Spleen (tissue), 7 donors: ENCODE results near the gene FAM180B.

Experiments used
- CTCF ChIP-seq, 11 experiments: fragments of 200-600 bp in 7 of 11; fragments of 450-650 bp in 4 of 11; sonication (generic) in 4 of 11; IDR thresholded peaks in 8 of 11; conservative IDR thresholded peaks in 3 of 11; 1 replicate in 7 of 11; 2 replicates in 4 of 11; pipeline versions ENCODE4 v1.4.0 to v1.8.0; 2016 to 2021; ENCODE audit warnings: antibody characterized with exemption in 11 of 11, inconsistent platforms in 4 of 11, mild to moderate bottlenecking in 1 of 11
- POLR2A ChIP-seq, 3 donors: fragments of 450-650 bp; IDR thresholded peaks; one replicate each; pipeline ENCODE4 v1.5.1; 2017; ENCODE audit warnings: antibody characterized with exemption in 3 of 3, mild to moderate bottlenecking in 1 of 3
- POLR2AphosphoS5 ChIP-seq, 3 donors: sonication (generic); formaldehyde crosslinking; IDR thresholded peaks; one replicate each; pipeline ENCODE4 v1.5.1; 2017; ENCODE audit warnings: antibody characterized with exemption in 3 of 3
- donor health status: DM: no; HTN: no; CAD: no; lungs with moderate emphysema.
- donor health status: DM: no; HTN: no; CAD: no.
- donor health status: DM: no; HTN: no; CAD: no.

GRCh38 chr11:47536915-47537314 lies 49.6 kb upstream of the FAM180B start:
- no peak for TF ChIP-seq CTCF (IDR thresholded peaks at IDR 0.05 in 8 of 11, conservative IDR thresholded peaks at IDR 0.05 in 3 of 11)
- no peak for TF ChIP-seq POLR2A (IDR thresholded peaks at IDR 0.05)
- no peak for TF ChIP-seq POLR2AphosphoS5 (IDR thresholded peaks at IDR 0.05)
